Activated naive CD4-positive, alpha-beta T cell (primary cell): Measurements from ENCODE around the gene ST7L.
"Not testable (repeated sequence)": the region's sequence is repeated elsewhere in the genome, so short reads cannot be mapped to it uniquely, and the experiment has no call there.

Experiments
- DNase-seq, 4 experiments: peaks; one replicate each; lab custom pipeline; 2025; lab: John Stamatoyannopoulos, UW

Gene ST7L

GRCh38 chr1:112492076-112492475, 126.9 kb downstream of the ST7L start:
- no peak for DNase-seq

DNA sequence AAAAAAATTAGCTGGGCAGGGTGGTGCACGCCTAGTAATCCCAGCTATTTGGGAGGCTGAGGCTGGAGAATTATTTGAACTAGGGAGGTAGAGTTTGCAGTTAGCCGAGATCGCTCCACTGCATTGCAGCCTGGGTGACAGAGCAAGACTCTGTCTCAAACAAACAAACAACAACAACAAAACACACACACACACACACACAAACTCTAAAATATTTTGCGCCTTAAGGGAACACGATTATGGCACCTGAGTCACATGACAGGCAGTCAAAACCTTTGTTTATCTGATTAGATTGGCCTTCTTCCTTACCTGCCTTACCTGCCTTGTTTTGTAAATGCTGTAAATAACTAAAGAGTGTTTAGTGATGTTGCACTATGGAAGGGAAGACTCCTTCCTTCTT, 130.8 kb downstream of the ST7L start:
- no peak for DNase-seq

DNA sequence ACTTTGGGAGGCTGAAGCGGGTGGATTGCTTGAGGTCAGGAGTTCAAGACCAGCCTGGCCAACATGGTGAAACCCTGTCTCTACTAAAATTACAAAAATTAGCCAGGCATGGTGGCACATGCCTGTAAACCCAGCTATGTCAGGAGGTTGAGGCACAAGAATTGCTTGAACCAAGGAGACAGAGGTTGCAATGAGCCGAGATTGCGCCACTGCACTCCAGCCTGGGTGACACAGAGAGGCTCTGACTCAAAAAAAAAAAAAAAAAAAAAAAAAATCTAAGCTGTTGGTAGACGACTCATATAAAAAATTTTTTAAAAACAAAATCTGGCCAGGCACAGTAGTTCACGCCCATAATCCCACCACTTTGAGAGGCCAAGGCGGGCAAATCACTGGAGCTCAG, 131.3 kb downstream of the ST7L start:
- not testable (repeated sequence) for DNase-seq

DNA sequence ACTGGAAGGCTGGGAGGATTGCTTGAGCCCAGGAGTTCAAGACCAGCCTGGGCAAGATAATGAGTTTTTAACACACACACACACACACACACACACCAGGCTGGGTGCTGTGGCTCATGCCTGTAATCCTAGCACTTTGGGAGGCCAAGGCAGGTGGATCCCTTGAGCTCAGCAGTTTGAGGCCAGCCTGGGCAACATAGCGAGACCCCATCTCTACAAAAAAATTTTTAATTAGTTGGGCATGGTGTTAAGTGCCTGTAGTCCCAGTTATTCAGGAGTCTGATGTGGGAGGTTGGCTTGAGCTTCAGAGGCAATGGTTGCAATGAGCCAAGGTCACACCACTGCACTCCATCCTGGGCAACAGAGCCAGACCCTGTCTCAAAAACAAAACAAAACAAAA, 132.9 kb downstream of the ST7L start:
- DNase-seq, result not testable (repeated sequence)

GRCh38 chr1:112478314-112478713, 140.6 kb downstream of the ST7L start:
- DNase-seq, result no peak

- DNase-seq, result no peak
Observed at GRCh38 chr1:112477550-112477949, 141.4 kb downstream of the ST7L start.
